Measurements from ENCODE around the gene COL6A2.
"Not testable (repeated sequence)": the region's sequence is repeated elsewhere in the genome, so short reads cannot be mapped to it uniquely, and the experiment has no call there.

COL6A2 gene

DNA sequence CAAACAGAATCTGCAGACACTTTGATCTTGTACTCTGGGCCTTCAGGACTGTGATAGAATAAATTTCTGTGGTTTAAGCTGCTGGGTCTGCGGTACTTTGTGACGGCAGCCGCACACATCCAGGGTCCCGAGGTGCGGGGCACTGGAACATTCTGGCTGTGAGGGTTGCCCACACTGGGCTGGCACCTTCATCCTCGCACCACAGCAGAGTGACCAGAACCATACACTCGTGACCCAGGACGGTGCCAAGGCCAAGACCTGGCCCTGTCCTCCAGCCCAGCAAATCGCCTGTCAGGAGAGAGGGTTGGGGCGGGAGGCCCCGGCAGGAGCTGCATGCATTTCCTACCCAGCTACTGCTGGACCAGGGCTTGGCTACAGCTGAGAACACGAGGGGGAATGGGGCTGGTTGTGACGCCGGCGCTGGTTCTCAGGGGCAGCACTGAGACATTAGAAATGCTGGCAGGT is 60.1 kb downstream of the COL6A2 start:
- DNase-seq, result no peak

DNA sequence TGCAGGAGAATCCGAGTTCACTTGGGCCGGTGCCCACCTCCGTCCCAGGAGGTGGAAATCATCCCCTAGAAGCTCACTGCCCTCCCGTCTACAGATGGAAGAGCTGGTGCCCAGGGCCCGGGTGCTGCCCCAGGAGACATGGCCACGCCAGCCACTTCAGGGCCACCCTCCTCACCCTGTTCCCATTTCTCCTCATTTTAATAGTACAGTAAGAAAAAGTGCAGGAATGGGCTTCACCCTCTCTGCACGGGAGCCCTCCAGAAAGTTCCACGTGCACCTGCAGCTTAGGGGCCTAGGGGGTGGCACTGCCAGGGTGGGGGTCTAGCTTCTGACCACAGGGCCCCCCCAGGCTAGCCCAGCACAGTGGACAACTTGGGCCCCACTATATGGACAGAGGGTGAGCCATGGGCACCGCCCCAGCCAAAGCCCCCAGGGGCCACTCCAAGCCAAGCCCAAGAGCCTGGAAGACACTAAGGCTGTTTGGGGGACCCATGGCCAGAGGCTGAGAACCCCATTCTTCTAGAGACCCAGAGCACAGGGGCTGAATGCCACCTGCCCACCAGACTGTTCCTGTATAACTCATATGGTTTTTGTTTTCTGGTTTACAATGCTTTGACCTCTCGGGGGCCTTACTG is 60.9 kb downstream of the COL6A2 start:
- no peak for DNase-seq

DNA sequence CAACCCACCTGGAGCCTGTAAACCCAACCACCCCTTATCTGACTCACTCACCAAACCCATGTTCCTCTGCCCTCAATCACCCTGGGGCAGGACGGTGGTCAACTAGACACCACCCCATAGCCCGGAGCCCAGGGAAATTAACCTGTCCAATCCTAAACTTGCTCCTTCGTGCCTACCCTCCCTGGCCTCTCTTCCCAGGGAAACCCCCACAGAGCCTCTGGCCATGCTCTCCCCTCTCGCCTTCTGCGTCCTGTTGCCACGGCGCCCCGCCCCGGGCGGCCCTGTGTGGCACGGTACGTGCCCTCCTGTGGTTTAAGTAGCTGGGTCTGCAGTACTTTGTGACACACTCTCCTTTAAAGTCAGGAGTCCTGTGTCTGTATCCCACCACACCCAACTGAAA is 61.5 kb downstream of the COL6A2 start:
- no peak for DNase-seq

DNA sequence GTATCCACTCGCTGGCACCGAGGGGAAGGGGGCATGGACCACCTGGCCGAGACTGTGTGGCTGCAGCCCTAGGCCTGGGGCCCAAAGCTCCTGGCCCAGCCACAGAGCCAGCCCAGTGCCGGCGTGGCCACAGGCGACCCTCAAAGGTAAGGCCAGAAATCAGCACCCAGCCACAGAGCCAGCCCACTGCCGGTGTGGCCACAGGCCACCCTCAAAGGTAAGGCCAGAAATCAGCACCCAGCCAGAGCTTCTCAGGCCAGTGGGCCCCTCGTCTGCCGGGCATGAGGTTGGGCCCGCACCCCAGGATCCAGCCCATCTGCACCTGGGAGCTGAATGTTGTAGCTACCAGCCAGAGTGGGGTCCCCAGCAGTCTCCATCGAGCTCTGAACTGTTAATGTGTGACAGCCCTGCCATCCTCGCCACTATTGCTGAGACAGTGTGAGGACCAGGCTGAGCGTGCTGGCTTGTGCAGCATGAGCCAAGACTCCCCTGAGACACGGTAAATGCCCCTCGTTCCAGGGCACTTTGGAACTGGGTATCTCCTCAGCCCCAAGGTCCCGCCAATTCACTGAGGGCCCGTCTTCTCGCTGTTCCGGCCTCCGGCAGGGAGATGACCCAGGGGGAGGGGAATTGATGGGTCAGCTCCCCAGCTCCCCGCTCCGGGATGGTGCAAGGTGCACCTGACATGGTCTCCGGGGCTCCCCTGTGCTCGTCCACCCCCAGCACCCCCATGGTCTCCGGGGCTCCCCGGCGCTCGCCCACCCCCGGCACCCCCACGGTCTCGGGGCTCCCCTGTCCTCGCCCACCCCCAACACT is 62.1 kb downstream of the COL6A2 start:
- DNase-seq, result no peak

DNA sequence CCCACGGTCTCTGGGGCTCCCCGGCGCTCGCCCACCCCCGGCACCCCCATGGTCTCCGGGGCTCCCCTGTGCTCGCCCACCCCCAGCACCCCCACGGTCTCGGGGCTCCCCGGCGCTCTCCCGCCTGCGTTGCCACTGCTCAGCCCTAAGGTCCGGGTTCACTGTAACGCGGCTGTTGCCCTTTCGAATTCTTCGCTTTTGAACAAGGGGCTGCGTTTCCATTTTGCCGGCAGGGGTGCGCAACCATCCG is 62.7 kb downstream of the COL6A2 start:
- DNase-seq, result no peak

GRCh38 chr21:46160907-46161632 is 63.2 kb downstream of the COL6A2 start:
- peak; percentile 44 for DNase-seq

DNA sequence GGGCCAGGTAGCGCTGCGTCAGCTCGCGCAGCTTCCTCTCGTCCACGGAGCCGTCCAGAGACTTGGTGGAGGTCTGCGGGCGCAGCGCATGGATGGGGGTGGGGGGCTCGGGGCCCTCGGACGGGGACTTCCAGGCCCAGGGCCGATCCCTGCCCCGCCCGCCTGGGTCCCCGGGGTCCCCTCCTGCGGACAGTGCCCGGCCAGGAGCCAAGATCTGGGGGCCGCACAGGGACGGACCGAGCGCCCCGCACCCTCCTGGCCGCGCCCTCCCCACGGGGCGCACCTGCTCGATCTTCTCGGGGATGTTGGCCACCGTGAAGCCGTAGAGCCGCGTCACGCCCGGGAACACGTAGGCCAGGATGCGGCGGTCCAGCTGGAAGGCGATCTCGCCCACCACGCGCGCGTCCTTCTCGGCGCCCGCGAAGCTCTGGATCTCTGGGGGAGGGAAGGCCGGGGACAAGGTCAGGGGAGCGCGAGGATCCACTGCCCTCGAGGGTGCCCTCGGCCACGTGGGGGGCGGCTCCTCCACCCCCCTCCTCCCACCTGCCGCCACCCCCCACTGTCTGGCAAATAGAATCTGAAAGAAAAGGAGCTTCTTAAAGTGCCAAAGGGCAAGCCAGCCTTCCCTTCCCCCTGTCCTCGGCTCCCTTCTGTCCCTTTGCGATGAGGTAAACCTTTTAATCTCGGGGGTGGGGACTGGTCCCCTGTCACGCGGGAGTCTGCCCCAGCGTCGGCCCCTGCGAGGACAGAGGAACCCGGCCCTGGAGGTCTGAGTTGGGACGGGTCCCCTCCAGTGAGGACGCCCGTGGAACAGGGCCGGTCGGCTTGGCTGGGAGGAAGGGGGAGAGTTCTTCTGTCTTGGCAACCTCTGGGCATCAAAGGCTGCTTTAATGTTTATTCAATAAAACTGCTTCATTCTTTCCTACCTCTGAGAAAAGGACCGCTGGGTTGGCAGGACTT is 64.0 kb downstream of the COL6A2 start:
- DNase-seq, result no peak

DNA sequence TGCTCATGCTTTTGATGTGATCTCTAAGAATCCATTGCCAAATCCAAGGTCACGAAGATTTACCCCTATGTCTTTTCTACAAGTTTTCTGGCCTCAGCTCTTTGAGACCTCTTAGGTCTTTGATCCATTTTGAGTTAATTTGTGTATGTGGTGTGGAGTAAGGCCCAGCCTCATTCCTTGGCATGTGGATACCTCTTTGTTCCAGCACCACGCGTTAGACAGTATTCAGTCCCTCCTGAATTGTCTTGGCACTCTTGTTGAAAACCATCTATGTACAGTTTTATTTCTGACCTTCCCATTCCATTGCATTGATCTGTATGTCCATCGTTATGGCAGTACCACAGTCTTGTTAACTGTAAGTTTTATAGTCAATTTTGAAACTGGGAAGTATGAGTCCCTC is 65.5 kb downstream of the COL6A2 start:
- no peak for DNase-seq

GRCh38 chr21:46165098-46165497 is 67.2 kb downstream of the COL6A2 start:
- no peak for DNase-seq

- no peak for DNase-seq
These were observed 70.3 kb downstream of the COL6A2 start for GRCh38 chr21:46168238-46168637.

DNA sequence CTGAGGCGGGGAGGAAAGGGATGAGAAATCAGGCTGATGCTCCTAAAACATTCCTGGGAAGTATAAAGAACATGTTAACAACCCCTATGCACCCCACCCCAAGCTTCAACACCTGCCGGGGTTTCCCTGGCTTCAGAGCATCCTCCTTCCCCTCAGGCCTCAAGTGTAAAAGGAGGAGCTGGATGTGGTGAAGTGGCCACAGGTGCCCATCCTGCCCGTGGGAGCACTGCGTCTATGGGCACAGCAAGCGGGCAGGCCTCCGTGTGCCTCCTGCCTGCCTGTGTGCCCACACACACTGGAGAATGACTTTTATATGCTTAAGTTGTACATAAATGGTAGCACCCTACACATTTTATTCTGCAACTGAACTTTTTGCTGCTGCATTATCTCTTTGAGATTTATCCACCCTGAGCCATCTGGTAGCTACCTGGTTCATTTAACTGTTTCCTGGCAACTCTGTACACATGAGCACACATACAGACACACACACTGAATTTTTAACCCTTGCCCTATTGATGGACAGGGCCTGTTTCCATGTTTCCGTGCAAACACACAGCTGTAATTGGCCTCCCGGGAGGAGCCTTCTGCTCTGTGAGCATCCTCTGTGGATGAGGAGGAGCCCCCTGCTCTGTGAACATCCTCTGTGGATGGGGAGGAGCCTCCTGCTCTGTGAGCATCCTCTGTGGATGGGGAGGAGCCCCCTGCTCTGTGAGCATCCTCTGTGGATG is 70.9 kb downstream of the COL6A2 start:
- peak; percentile 75 for DNase-seq

DNA sequence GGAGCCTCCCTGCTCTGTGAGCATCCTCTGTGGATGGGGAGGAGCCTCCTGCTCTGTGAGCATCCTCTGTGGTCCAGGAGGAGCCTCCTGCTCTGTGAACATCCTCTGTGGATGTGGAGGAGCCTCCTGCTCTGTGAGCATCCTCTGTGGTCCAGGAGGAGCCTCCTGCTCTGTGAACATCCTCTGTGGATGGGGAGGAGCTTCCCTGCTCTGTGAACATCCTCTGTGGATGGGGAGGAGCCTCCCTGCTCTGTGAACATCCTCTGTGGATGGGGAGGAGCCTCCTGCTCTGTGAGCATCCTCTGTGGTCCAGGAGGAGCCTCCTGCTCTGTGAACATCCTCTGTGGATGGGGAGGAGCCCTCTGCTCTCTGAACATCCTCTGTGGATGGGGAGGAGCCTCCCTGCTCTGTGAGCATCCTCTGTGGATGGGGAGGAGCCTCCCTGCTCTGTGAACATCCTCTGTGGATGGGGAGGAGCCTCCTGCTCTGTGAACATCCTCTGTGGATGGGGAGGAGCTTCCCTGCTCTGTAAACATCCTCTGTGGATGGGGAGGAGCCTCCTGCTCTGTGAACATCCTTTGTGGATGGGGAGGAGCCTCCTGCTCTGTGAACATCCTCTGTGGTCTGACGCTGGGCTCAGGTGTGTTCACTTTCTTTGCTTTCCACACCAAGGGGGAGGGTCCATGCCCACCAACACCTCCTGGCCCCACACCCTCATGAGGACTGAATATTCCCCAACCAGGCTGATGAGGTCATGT is 72.7 kb downstream of the COL6A2 start:
- not testable (repeated sequence) for DNase-seq

GRCh38 chr21:46171585-46171984 is 73.7 kb downstream of the COL6A2 start:
- DNase-seq, result no peak

- DNase-seq, result no peak
These were observed 74.3 kb downstream of the COL6A2 start for GRCh38 chr21:46171996-46172862.

DNA sequence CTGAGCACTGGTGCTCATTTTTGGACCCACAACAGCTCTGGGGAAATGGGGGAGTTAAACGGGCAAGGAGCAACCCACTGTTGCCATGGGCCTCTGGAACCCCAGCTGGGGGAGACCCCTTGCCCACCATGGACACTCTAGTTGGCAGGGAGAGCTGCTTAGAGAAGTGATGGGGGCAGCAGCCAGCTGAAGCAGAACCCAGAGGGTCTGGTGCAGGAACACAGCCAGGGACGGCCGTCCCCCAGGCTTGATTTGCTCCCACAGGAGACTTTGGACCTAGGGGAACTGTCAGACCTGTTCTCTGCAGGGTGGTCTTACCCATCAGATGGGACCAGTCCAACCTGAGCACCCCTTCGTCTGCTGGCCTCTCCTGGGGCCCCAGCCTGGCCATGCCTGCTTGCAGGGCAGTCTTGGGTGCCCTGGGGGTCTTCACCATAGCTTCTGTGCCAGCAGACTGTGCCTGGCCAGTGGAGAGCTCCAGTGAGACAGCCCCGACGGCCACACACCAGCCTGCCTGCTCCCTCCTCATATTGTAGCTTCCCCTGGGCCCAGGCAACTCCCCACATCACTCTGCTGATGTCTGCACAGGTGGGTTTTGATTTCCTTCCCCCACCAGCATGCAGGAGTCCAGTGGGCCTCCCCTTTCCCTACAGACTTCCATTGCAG is 75.1 kb downstream of the COL6A2 start:
- DNase-seq, result no peak

DNA sequence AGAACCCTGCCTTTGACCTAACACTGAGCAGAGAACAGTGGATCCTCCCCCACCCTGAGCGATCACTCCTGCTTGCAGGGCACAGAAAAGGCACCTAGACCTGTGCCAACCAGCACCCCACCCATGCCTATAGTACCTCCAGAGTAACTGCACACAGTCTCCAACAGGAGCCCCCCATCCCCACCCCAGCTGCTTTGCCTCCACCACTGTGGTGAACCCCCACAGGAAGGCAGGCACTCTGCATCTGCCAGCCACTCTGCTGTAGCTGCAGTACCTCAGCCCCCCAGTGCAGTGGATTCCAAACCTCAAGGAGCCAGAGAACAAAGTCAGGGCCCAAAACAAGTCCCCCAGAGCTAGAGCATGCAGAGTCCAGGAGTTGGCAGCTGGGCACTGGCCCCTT is 75.7 kb downstream of the COL6A2 start:
- no peak for DNase-seq

DNA sequence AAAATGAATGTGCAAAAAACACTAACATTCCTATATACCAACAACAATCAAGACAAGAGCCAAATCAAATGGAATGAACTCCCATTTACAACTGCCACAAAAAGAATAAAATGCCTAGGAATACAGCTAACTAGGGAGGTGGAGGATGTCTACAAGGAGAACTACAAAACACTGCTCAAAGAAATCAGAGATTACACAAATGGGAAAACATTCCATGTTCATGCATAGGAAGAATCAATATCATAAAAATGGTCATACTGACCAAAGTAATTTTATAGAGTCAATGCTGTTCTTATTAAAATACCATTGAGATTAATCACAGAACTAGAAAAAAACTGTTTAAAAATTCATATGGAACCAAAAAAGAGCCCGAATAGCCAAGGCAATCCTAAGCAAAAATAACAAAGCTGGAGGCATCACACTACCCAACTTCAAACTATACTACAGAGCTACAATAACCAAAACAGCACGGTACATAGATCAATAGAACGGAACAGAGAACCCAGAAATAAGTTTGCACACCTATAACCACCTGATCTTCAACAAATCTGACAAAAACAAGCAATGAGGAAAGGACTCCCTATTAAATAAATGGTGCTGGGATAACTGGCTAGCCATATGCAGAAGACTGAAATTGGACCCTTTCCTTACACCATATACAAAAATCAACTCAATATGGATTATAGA is 78.7 kb downstream of the COL6A2 start:
- DNase-seq, result not testable (repeated sequence)

GRCh38 chr21:46178961-46179360 is 81.0 kb downstream of the COL6A2 start:
- DNase-seq, result no peak

All from eye (tissue), 1 donor.